Measurements from ENCODE around the gene TRMT10B. TPM values are rescaled to one million over a fixed set of nuclear protein-coding genes. Genes with fewer than 3 reads are reported as not detected.
A peak's percentile ranks its signal among the peaks of the same experiment; 100 is the strongest.

The TRMT10B gene
- total RNA-seq, 1 experiment from 2014 or later: 6.9 TPM

- intact Hi-C loops (cut with micrococcal nuclease): no loop called here
- H3K4me1 Mint-ChIP-seq (ENCODE audit: insufficient read depth, unreplicated experiment): peaks cover 12% of the 10 kb centered on the region
- no peaks in the 10 kb centered on the region for H3K9me3 Mint-ChIP-seq (ENCODE audit: unreplicated experiment)
- ChIA-PET CTCF (interaction anchor here (1.4 kb wide), 2 partner anchors 8 to 125 kb away, joined by 3 to 4 read pairs; no protein-coding TSS in a partner anchor), POLR2A (interaction anchor here (1.5 to 2.5 kb wide), 2 partner anchors 9 to 22 kb away, joined by 3 to 16 read pairs; partner anchors contain the start of gene DCAF10)
- H3K36me3 Mint-ChIP-seq (ENCODE audit: insufficient read depth, unreplicated experiment): peaks cover 71% of the 10 kb centered on the region
- DNase-seq (ENCODE audit: unreplicated experiment): no peak
- BruUV-seq (replicated peaks): TSS peak; percentile 15
- H3K27ac Mint-ChIP-seq (ENCODE audit: low read depth, unreplicated experiment): no peak overlapping the region
- no peak overlapping the region for H3K4me3 Mint-ChIP-seq (ENCODE audit: unreplicated experiment)
- H3K27me3 Mint-ChIP-seq (ENCODE audit: insufficient read depth, unreplicated experiment): no peaks in the 10 kb centered on the region
- TF ChIP-seq CTCF (IDR thresholded peaks at IDR 0.05; ENCODE audit: unreplicated experiment): no peak
These were observed 24.9 kb downstream of the TRMT10B start for GRCh38 chr9:37778534-37778933.

GRCh38 chr9:37784291-37784615, 30.6 kb downstream of the TRMT10B start:
- intact Hi-C loops (cut with micrococcal nuclease): no loop called here
- ChIA-PET CTCF (interaction anchor here (0.6 to 1.2 kb wide), 4 partner anchors 119 to 195 kb away, joined by 3 to 6 read pairs (median 4); no protein-coding TSS in a partner anchor), POLR2A (interaction anchor here (0.5 to 4.6 kb wide), 21 partner anchors 9 to 304 kb away, joined by 3 to 121 read pairs (median 5); partner anchors contain the start of genes DCAF10, POLR1E and TOMM5)
- Mint-ChIP-seq H3K9me3 (ENCODE audit: unreplicated experiment) (no peaks in the 10 kb centered on the region), H3K4me3 (ENCODE audit: unreplicated experiment) (peak overlapping the region; percentile 98), H3K27ac (ENCODE audit: low read depth, unreplicated experiment) (peak overlapping the region; percentile 98), H3K36me3 (ENCODE audit: insufficient read depth, unreplicated experiment) (peaks cover 40% of the 10 kb centered on the region), H3K4me1 (ENCODE audit: insufficient read depth, unreplicated experiment) (peaks cover 12% of the 10 kb centered on the region), H3K27me3 (ENCODE audit: insufficient read depth, unreplicated experiment) (no peaks in the 10 kb centered on the region)
- peak; percentile 9 for DNase-seq (ENCODE audit: unreplicated experiment)
- TSS peak; percentile 21 for BruUV-seq (replicated peaks)
- no peak for TF ChIP-seq CTCF (IDR thresholded peaks at IDR 0.05; ENCODE audit: unreplicated experiment)

GRCh38 chr9:37784616-37785483, 31.2 kb downstream of the TRMT10B start, which contains the start of gene EXOSC3:
Gene EXOSC3, minus strand, starts transcription at chr9:37785064. Its CDS starts 20 bp downstream, at chr9:37785044.
- Mint-ChIP-seq H3K27ac (ENCODE audit: low read depth, unreplicated experiment) (peak within 1 kb of the TSS; percentile 98), H3K27me3 (ENCODE audit: insufficient read depth, unreplicated experiment) (no peaks in the 10 kb centered on the region), H3K4me3 (ENCODE audit: unreplicated experiment) (peak within 1 kb of the TSS; percentile 98), H3K9me3 (ENCODE audit: unreplicated experiment) (no peaks in the 10 kb centered on the region), H3K4me1 (ENCODE audit: insufficient read depth, unreplicated experiment) (peaks cover 12% of the 10 kb centered on the region), H3K36me3 (ENCODE audit: insufficient read depth, unreplicated experiment) (peaks cover 40% of the 10 kb centered on the region)
- TF ChIP-seq CTCF (IDR thresholded peaks at IDR 0.05; ENCODE audit: unreplicated experiment): no peak
- no TSS peak for BruUV-seq (replicated peaks)
- intact Hi-C loops (cut with micrococcal nuclease): loop anchor here (1.0 kb wide), 1 partner anchor 118 kb away; no protein-coding TSS in a partner anchor
- DNase-seq (ENCODE audit: unreplicated experiment): peak; percentile 91
- POLR2A ChIA-PET: interaction anchor here (0.5 to 4.6 kb wide), 36 partner anchors 9 to 608 kb away, joined by 3 to 121 read pairs (median 4); partner anchors contain the start of genes ALDH1B1, DCAF10, FBXO10 and POLR1E
- CTCF ChIA-PET: interaction anchor here (0.6 to 1.2 kb wide), 9 partner anchors 15 to 476 kb away, joined by 3 to 6 read pairs (median 3); no protein-coding TSS in a partner anchor

GRCh38 chr9:37787059-37787458, 33.5 kb downstream of the TRMT10B start:
- CTCF ChIA-PET: no interaction called here
- no peaks in the 10 kb centered on the region for H3K9me3 Mint-ChIP-seq (ENCODE audit: unreplicated experiment)
- no peak for DNase-seq (ENCODE audit: unreplicated experiment)
- peaks cover 26% of the 10 kb centered on the region for H3K36me3 Mint-ChIP-seq (ENCODE audit: insufficient read depth, unreplicated experiment)
- POLR2A ChIA-PET: interaction anchor here (4.6 kb wide), 1 partner anchor 15 kb away, joined by 121 read pairs; the partner anchor contains the start of gene DCAF10
- no peak overlapping the region for H3K27ac Mint-ChIP-seq (ENCODE audit: low read depth, unreplicated experiment)
- H3K4me1 Mint-ChIP-seq (ENCODE audit: insufficient read depth, unreplicated experiment): peaks cover 10% of the 10 kb centered on the region
- no peak overlapping the region for H3K4me3 Mint-ChIP-seq (ENCODE audit: unreplicated experiment)
- BruUV-seq (replicated peaks): no TSS peak
- TF ChIP-seq CTCF (IDR thresholded peaks at IDR 0.05; ENCODE audit: unreplicated experiment): no peak
- no peaks in the 10 kb centered on the region for H3K27me3 Mint-ChIP-seq (ENCODE audit: insufficient read depth, unreplicated experiment)
- intact Hi-C loops (cut with micrococcal nuclease): no loop called here

Measured in MCF 10A (cell line).